H9 (cell line): Measurements from ENCODE around the gene FARS2. TPM values are rescaled to one million over a fixed set of nuclear protein-coding genes. Genes with fewer than 3 reads are reported as not detected.

Experiments
- DNase-seq: peaks from one replicate; pipeline ENCODE4 v3.0.0-alpha.2; 2017
- H2AFZ ChIP-seq: one replicate; pipeline ENCODE4 v1.6.1; 2013; ENCODE audit warnings: mild to moderate bottlenecking, low read length, control low read depth, moderate library complexity
- H2AK5ac ChIP-seq: 2 replicates; pipeline ENCODE4 v1.6.1; 2013; ENCODE audit warnings: low read length, control low read depth, mixed read lengths; ENCODE audit not compliant: insufficient read length
- H2BK120ac ChIP-seq: one replicate; pipeline ENCODE4 v1.6.1; 2013; ENCODE audit warnings: low read depth, mild to moderate bottlenecking, low read length, control low read depth, inconsistent platforms; ENCODE audit not compliant: poor library complexity, severe bottlenecking
- H2BK12ac ChIP-seq: 2 replicates; pipeline ENCODE4 v1.6.1; 2013; ENCODE audit warnings: low read length, control low read depth, mixed read lengths, low read depth; ENCODE audit not compliant: insufficient read length
- H2BK15ac ChIP-seq: 2 replicates; pipeline ENCODE4 v1.6.1; 2013; ENCODE audit warnings: low read depth, low read length, control low read depth
- H2BK20ac ChIP-seq: one replicate; pipeline ENCODE4 v1.6.1; 2013; ENCODE audit warnings: low read depth, mild to moderate bottlenecking, low read length, control low read depth, inconsistent platforms; ENCODE audit not compliant: poor library complexity, severe bottlenecking
- H2BK5ac ChIP-seq: 2 replicates; pipeline ENCODE4 v1.6.1; 2013; ENCODE audit warnings: low read length, control low read depth, mixed read lengths; ENCODE audit not compliant: insufficient read length
- H3K14ac ChIP-seq: 2 replicates; pipeline ENCODE4 v1.6.1; 2013; ENCODE audit warnings: low read length, control low read depth; ENCODE audit not compliant: insufficient read depth
- H3K18ac ChIP-seq: 2 replicates; pipeline ENCODE4 v1.6.1; 2013; ENCODE audit warnings: low read depth, mild to moderate bottlenecking, mixed read lengths, low read length, control low read depth; ENCODE audit not compliant: insufficient read length
- H3K23ac ChIP-seq: 2 replicates; pipeline ENCODE4 v1.6.1; 2013; ENCODE audit warnings: low read length, control low read depth, mixed read lengths, low read depth; ENCODE audit not compliant: insufficient read length
- H3K23me2 ChIP-seq: 2 replicates; pipeline ENCODE4 v1.6.1; 2013; ENCODE audit warnings: low read depth, mild to moderate bottlenecking, mixed read lengths, low read length, control low read depth; ENCODE audit not compliant: insufficient read length, poor library complexity, severe bottlenecking
- H3K27ac ChIP-seq: 2 replicates; pipeline ENCODE4 v1.5.1; 2013; ENCODE audit warnings: low read length, control low read depth, mixed read lengths, low read depth; ENCODE audit not compliant: insufficient read length
- H3K27me3 ChIP-seq: 2 replicates; pipeline ENCODE4 v1.6.1; 2013; ENCODE audit warnings: low read length, control low read depth, inconsistent platforms; ENCODE audit not compliant: insufficient read depth
- H3K4ac ChIP-seq: 2 replicates; pipeline ENCODE4 v1.6.1; 2013; ENCODE audit warnings: low read depth, mild to moderate bottlenecking, control low read depth, inconsistent platforms, low read length, moderate library complexity
- H3K4me1 ChIP-seq: 2 replicates; pipeline ENCODE4 v1.6.1; 2013; ENCODE audit warnings: low read length, control low read depth, inconsistent platforms; ENCODE audit not compliant: insufficient read depth
- H3K4me2 ChIP-seq: 2 replicates; pipeline ENCODE4 v1.6.1; 2013; ENCODE audit warnings: low read length, control low read depth, mixed read lengths; ENCODE audit not compliant: insufficient read length, insufficient read depth
- H3K56ac ChIP-seq: 2 replicates; pipeline ENCODE4 v1.6.1; 2013; ENCODE audit warnings: low read depth, mild to moderate bottlenecking, mixed read lengths, low read length, control low read depth; ENCODE audit not compliant: insufficient read length
- H3K79me1 ChIP-seq: 2 replicates; pipeline ENCODE4 v1.6.1; 2013; ENCODE audit warnings: low read depth, mild to moderate bottlenecking, moderate library complexity, low read length, control low read depth, inconsistent platforms; ENCODE audit not compliant: insufficient read depth, poor library complexity, severe bottlenecking
- H3K79me2 ChIP-seq: 2 replicates; pipeline ENCODE4 v1.6.1; 2013; ENCODE audit warnings: low read length, control low read depth, inconsistent platforms; ENCODE audit not compliant: insufficient read depth
- H3K9ac ChIP-seq: 2 replicates; pipeline ENCODE4 v1.6.1; 2013; ENCODE audit warnings: low read length, control low read depth, mixed read lengths; ENCODE audit not compliant: insufficient read length; ENCODE audit errors: extremely low read depth
- H3K9me3 ChIP-seq: one replicate; pipeline ENCODE4 v1.6.1; 2013; ENCODE audit warnings: low read depth, low read length, inconsistent platforms; ENCODE audit not compliant: control insufficient read depth
- H3T11ph ChIP-seq: one replicate; pipeline ENCODE4 v1.6.1; 2013; ENCODE audit warnings: mild to moderate bottlenecking, low read length, control low read depth, inconsistent platforms
- H4K20me1 ChIP-seq: one replicate; pipeline ENCODE4 v1.6.1; 2013; ENCODE audit not compliant: control insufficient read depth, insufficient read length, insufficient read depth
- H4K5ac ChIP-seq: 2 replicates; pipeline ENCODE4 v1.6.1; 2013; ENCODE audit warnings: low read depth, mild to moderate bottlenecking, mixed read lengths, low read length, control low read depth; ENCODE audit not compliant: insufficient read length
- H4K8ac ChIP-seq: replicated peaks from 2 replicates; pipeline ENCODE4 v1.6.1; 2013; ENCODE audit warnings: low read length, control low read depth, mixed read lengths, low read depth; ENCODE audit not compliant: insufficient read length
- H4K91ac ChIP-seq: 2 replicates; pipeline ENCODE4 v1.6.1; 2013; ENCODE audit warnings: low read depth, mild to moderate bottlenecking, moderate library complexity, mixed read lengths, low read length, control low read depth; ENCODE audit not compliant: insufficient read length
- H3K27ac Mint-ChIP-seq, 3 experiments: 2 replicates in 2 of 3; 3 replicates in 1 of 3; pipeline ENCODE4 v1.8.0; 2020 to 2021; ENCODE audit warnings: mixed read lengths in 3 of 3, mild to moderate bottlenecking in 1 of 3, moderate library complexity in 1 of 3
- H3K27me3 Mint-ChIP-seq: 2 replicates; pipeline ENCODE4 v1.8.0; 2021; ENCODE audit warnings: low read depth, mild to moderate bottlenecking, moderate library complexity, mixed read lengths
- H3K36me3 Mint-ChIP-seq, 3 experiments: 2 replicates in 2 of 3; 3 replicates in 1 of 3; pipeline ENCODE4 v1.8.0; 2020 to 2021; ENCODE audit warnings: low read depth in 3 of 3, mixed read lengths in 3 of 3; ENCODE audit not compliant: insufficient read depth in 1 of 3
- H3K4me1 Mint-ChIP-seq, 2 experiments: 2 replicates each; pipeline ENCODE4 v1.8.0; 2020; ENCODE audit warnings: mixed read lengths in 2 of 2
- H3K4me3 Mint-ChIP-seq, 2 experiments: 2 replicates in 1 of 2; 3 replicates in 1 of 2; pipeline ENCODE4 v1.8.0; 2020 to 2021; ENCODE audit warnings: mild to moderate bottlenecking in 2 of 2, mixed read lengths in 2 of 2, moderate library complexity in 1 of 2
- H3K9me3 Mint-ChIP-seq, 2 experiments: 2 replicates in 1 of 2; 3 replicates in 1 of 2; pipeline ENCODE4 v1.8.0; 2020; ENCODE audit warnings: mild to moderate bottlenecking in 2 of 2, mixed read lengths in 2 of 2, moderate library complexity in 1 of 2
- WGBS: extraction: QIAGEN DNeasy Blood & Tissue Kit; methylation state at CpG from one replicate; pipeline ENCODE4 v1.1.7; 2013; ENCODE audit warnings: missing lambda C conversion rate, low lambda C conversion rate, mixed read lengths; ENCODE audit not compliant: insufficient read length; ENCODE audit errors: extremely low coverage; 5-methylcytosine and 5-hydroxymethylcytosine counted together
- total RNA-seq: library from RNA; stranded (reverse); gene quantifications from 2 replicates; pipeline ENCODE4 v1.2.1, GENCODE V29; 2021
- TF ChIP-seq, protein P1 (sequence below): fragments of 200-600 bp; sonication (generic); conservative IDR thresholded peaks from 3 replicates; pipeline ENCODE4 v1.8.0; 2021; ENCODE audit warnings: antibody characterized with exemption, mild to moderate bottlenecking

Gene FARS2
- total RNA-seq, 1 experiment from 2014 or later, result 8.5 TPM

DNA sequence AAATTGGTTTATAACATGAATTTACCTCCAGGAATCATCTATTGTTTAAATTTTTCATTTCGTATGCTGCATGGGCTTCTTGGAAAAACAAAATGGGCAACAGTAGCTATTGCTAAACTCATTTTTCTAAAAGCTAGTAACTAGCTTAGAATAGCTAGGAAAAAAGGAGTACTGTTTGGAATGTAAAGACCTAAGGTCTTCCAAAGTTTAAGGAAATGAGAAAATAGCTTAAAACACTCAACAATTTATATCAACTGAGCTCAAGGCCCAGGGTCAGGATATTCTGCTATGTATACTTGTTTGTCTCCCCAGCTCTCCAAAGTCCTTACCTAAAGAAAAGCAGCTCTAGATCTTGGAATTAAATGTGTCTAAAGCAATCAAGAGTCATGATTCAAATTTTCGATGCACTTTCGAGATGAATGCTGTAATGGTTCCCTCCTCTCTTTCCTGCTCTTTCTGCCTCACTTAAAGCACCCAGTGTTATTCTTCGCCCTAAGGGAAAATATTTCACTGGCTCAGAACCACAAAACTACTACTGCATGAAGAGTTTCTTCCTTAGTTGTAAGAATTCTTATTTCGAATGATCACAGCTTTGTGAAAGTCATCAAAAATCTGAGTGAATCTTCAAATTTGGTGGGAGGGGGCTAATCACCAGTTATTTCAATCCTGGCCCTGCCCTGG lies 42.2 kb upstream of the FARS2 start:
- Histone ChIP-seq H2BK12ac (no peak overlapping the region), H4K5ac (no peak overlapping the region), H3K79me1 (no peaks in the 10 kb centered on the region), H4K91ac (no peak overlapping the region), H3K27ac (no peak overlapping the region), H3K9ac (no peak overlapping the region), H3K27me3 (no peaks in the 10 kb centered on the region), H2BK120ac (no peak overlapping the region), H3K18ac (no peak overlapping the region), H3K56ac (no peak overlapping the region), H4K8ac (no peak overlapping the region), H3K9me3 (no peaks in the 10 kb centered on the region), H3K23ac (no peak overlapping the region), H3K23me2 (no peaks in the 10 kb centered on the region), H2BK15ac (no peak overlapping the region), H3K4me1 (no peaks in the 10 kb centered on the region), H3K79me2 (no peaks in the 10 kb centered on the region), H3K14ac (no peak overlapping the region), H2BK20ac (no peak overlapping the region), H2AK5ac (no peak overlapping the region), H2AFZ (no peak overlapping the region), H4K20me1 (no peaks in the 10 kb centered on the region), H2BK5ac (no peak overlapping the region), H3K4me2 (no peak overlapping the region), H3K4ac (no peak overlapping the region), H3T11ph (no peak overlapping the region)
- Mint-ChIP-seq H3K9me3 (no peaks in the 10 kb centered on the region), H3K27me3 (no peaks in the 10 kb centered on the region), H3K4me1 (peaks cover 4 to 11% of the 10 kb centered on the region in 2 experiments), H3K4me3 (no peak overlapping the region), H3K27ac (no peak overlapping the region), H3K36me3 (peaks cover 0 to 6% (median 0%) of the 10 kb centered on the region in 3 experiments; a peak in 3 of 7 replicates)
- no CpG with 5 or more reads among the region's 5 CpGs for WGBS
- no peak for DNase-seq
- TF ChIP-seq, protein P1, sequence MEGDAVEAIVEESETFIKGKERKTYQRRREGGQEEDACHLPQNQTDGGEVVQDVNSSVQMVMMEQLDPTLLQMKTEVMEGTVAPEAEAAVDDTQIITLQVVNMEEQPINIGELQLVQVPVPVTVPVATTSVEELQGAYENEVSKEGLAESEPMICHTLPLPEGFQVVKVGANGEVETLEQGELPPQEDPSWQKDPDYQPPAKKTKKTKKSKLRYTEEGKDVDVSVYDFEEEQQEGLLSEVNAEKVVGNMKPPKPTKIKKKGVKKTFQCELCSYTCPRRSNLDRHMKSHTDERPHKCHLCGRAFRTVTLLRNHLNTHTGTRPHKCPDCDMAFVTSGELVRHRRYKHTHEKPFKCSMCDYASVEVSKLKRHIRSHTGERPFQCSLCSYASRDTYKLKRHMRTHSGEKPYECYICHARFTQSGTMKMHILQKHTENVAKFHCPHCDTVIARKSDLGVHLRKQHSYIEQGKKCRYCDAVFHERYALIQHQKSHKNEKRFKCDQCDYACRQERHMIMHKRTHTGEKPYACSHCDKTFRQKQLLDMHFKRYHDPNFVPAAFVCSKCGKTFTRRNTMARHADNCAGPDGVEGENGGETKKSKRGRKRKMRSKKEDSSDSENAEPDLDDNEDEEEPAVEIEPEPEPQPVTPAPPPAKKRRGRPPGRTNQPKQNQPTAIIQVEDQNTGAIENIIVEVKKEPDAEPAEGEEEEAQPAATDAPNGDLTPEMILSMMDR, result no peak
